H1 (cell line): ENCODE results near the gene PPIF. TPM values are rescaled to one million over a fixed set of nuclear protein-coding genes. Genes with fewer than 3 reads are reported as not detected.

Experiments
- CTCF ChIA-PET: fragments of 300-600 bp; sonication (Branson Sonifier 250); formaldehyde crosslinking; loops from one replicate; lab custom pipeline; 2021; ENCODE audit not compliant: partially characterized antibody; lab: Charles Lee
- POLR2A ChIA-PET: fragments of 300-600 bp; sonication (Branson Sonifier 250); formaldehyde crosslinking; loops from one replicate; lab custom pipeline; 2021; ENCODE audit warnings: inconsistent platforms; ENCODE audit not compliant: partially characterized antibody; lab: Charles Lee
- DNase-seq, 2 experiments: peaks; one replicate each; pipeline versions ENCODE4 v3.0.0 to v3.0.0-alpha.2; 2010 to 2022; ENCODE audit warnings: low spot score in 2 of 2, low read depth in 1 of 2, mixed read lengths in 1 of 2
- FAIRE-seq: peaks from 2 replicates; lab custom pipeline; 2011; peaks lifted over from hg19 to GRCh38; lab: Jason Lieb, UNC
- H2AFZ ChIP-seq: 2 replicates; pipeline ENCODE4 v1.8.1; 2012; ENCODE audit warnings: low read length, inconsistent platforms
- H2AK5ac ChIP-seq: 2 replicates; pipeline ENCODE4 v1.6.1; 2013; ENCODE audit warnings: low read depth, low read length
- H2BK120ac ChIP-seq: replicated peaks from 2 replicates; pipeline ENCODE3; 2013; ENCODE audit warnings: low read depth, low read length, inconsistent platforms
- H2BK12ac ChIP-seq: 2 replicates; pipeline ENCODE4 v1.6.1; 2013; ENCODE audit warnings: low read depth, low read length
- H2BK15ac ChIP-seq: 2 replicates; pipeline ENCODE4 v1.6.1; 2013; ENCODE audit warnings: low read length
- H2BK20ac ChIP-seq: 2 replicates; pipeline ENCODE4 v1.6.1; 2013; ENCODE audit warnings: low read length
- H2BK5ac ChIP-seq: 2 replicates; pipeline ENCODE4 v1.6.1; 2013; ENCODE audit warnings: low read depth, low read length
- H3K14ac ChIP-seq: 2 replicates; pipeline ENCODE4 v1.6.1; 2013; ENCODE audit warnings: inconsistent platforms; ENCODE audit not compliant: insufficient read length
- H3K18ac ChIP-seq: 2 replicates; pipeline ENCODE4 v1.6.1; 2013; ENCODE audit warnings: low read length; ENCODE audit errors: extremely low read depth
- H3K23ac ChIP-seq: 2 replicates; pipeline ENCODE4 v1.6.1; 2013; ENCODE audit warnings: inconsistent platforms; ENCODE audit not compliant: insufficient read length
- H3K23me2 ChIP-seq: 2 replicates; pipeline ENCODE4 v1.6.1; 2013; ENCODE audit warnings: low read depth, low read length
- H3K27ac ChIP-seq: 2 replicates; pipeline ENCODE4 v1.6.1; 2011; ENCODE audit warnings: low read depth, low read length, inconsistent platforms
- H3K27me3 ChIP-seq, 4 experiments: replicated peaks in 1 of 4; 1 replicate in 1 of 4; 2 replicates in 3 of 4; pipeline versions ENCODE4 v1.6.1 to v1.8.1; 2011 to 2013; ENCODE audit warnings: low read length in 3 of 4, mild to moderate bottlenecking in 3 of 4, inconsistent platforms in 2 of 4, mixed read lengths in 2 of 4, moderate library complexity in 1 of 4; ENCODE audit not compliant: control insufficient read depth in 3 of 4, insufficient read depth in 3 of 4; ENCODE audit errors: extremely low read depth in 1 of 4
- H3K36me3 ChIP-seq, 4 experiments: 2 replicates each; pipeline versions ENCODE4 v1.6.1 to v1.8.1; 2011 to 2013; ENCODE audit warnings: mild to moderate bottlenecking in 4 of 4, low read length in 3 of 4, moderate library complexity in 2 of 4, control low read depth in 1 of 4, inconsistent platforms in 1 of 4; ENCODE audit not compliant: insufficient read depth in 4 of 4, control insufficient read depth in 2 of 4
- H3K4ac ChIP-seq: replicated peaks from 2 replicates; pipeline ENCODE3; 2013; ENCODE audit warnings: low read length, low read depth, mixed read lengths, inconsistent platforms; ENCODE audit not compliant: insufficient read length
- H3K4me1 ChIP-seq, 4 experiments: replicated peaks in 1 of 4; 1 replicate in 1 of 4; 2 replicates in 3 of 4; pipeline versions ENCODE4 v1.6.1 to v1.8.1; 2011 to 2013; ENCODE audit warnings: low read length in 3 of 4, inconsistent platforms in 2 of 4, mixed read lengths in 1 of 4; ENCODE audit not compliant: insufficient read depth in 4 of 4, control insufficient read depth in 3 of 4
- H3K4me2 ChIP-seq, 2 experiments: 2 replicates each; pipeline versions ENCODE4 v1.6.1 to v1.8.1; 2011 to 2013; ENCODE audit warnings: low read depth in 2 of 2, low read length in 2 of 2, control low read depth in 1 of 2, inconsistent platforms in 1 of 2, mild to moderate bottlenecking in 1 of 2; ENCODE audit not compliant: insufficient read depth in 1 of 2
- H3K4me3 ChIP-seq, 4 experiments: fragments of 200-600, 300-600 bp in 1 of 4; sonication (generic), shearing (Covaris generic), sonication (Bioruptor Twin) in 1 of 4; 2 replicates each; pipeline versions ENCODE4 v1.5.1 to v1.8.1; 2011 to 2016; ENCODE audit warnings: low read length in 4 of 4, low read depth in 3 of 4, control low read depth in 2 of 4, inconsistent platforms in 2 of 4, mild to moderate bottlenecking in 2 of 4, mixed read lengths in 1 of 4, moderate library complexity in 1 of 4; ENCODE audit not compliant: insufficient read depth in 2 of 4; ENCODE audit errors: extremely low read depth in 1 of 4
- H3K56ac ChIP-seq: replicated peaks from 2 replicates; pipeline ENCODE3; 2013; ENCODE audit warnings: low read depth, mild to moderate bottlenecking, mixed read lengths, low read length, inconsistent platforms; ENCODE audit not compliant: insufficient read length
- H3K79me1 ChIP-seq: 2 replicates; pipeline ENCODE4 v1.6.1; 2013; ENCODE audit warnings: low read depth, low read length, control low read depth
- H3K79me2 ChIP-seq, 2 experiments: 2 replicates each; pipeline versions ENCODE4 v1.6.1 to v1.8.1; 2012 to 2013; ENCODE audit warnings: low read length in 2 of 2, mild to moderate bottlenecking in 2 of 2, inconsistent platforms in 1 of 2; ENCODE audit not compliant: insufficient read depth in 2 of 2, control insufficient read depth in 1 of 2
- H3K9ac ChIP-seq, 4 experiments: replicated peaks in 1 of 4; 1 replicate in 1 of 4; 2 replicates in 3 of 4; pipeline versions ENCODE4 v1.6.1 to v1.8.1; 2011 to 2013; ENCODE audit warnings: low read depth in 3 of 4, low read length in 3 of 4, control low read depth in 2 of 4, mild to moderate bottlenecking in 2 of 4, moderate library complexity in 2 of 4, inconsistent platforms in 1 of 4; ENCODE audit errors: extremely low read depth in 1 of 4
- H3K9me3 ChIP-seq, 2 experiments: 2 replicates each; pipeline versions ENCODE4 v1.6.1 to v1.8.1; 2012 to 2013; ENCODE audit warnings: mild to moderate bottlenecking in 2 of 2, moderate library complexity in 2 of 2, control low read depth in 1 of 2, inconsistent platforms in 1 of 2, low read depth in 1 of 2, low read length in 1 of 2, mixed read lengths in 1 of 2; ENCODE audit not compliant: insufficient read depth in 2 of 2
- H4K20me1 ChIP-seq, 2 experiments: replicated peaks in 1 of 2; 2 replicates each; pipeline versions ENCODE3 to v1.8.1; 2011 to 2013; ENCODE audit warnings: inconsistent platforms in 2 of 2, low read length in 2 of 2, mild to moderate bottlenecking in 1 of 2; ENCODE audit not compliant: insufficient read depth in 2 of 2, control insufficient read depth in 1 of 2
- H4K5ac ChIP-seq: 2 replicates; pipeline ENCODE4 v1.6.1; 2013; ENCODE audit warnings: low read length, low read depth, mixed read lengths, inconsistent platforms; ENCODE audit not compliant: insufficient read length
- H4K8ac ChIP-seq: 2 replicates; pipeline ENCODE4 v1.8.0; 2013; ENCODE audit warnings: mild to moderate bottlenecking, moderate library complexity, low read length, inconsistent platforms; ENCODE audit not compliant: insufficient read depth; ENCODE audit errors: extremely low read depth
- H4K91ac ChIP-seq: replicated peaks from 2 replicates; pipeline ENCODE3; 2013; ENCODE audit warnings: low read length, mixed read lengths, inconsistent platforms; ENCODE audit not compliant: insufficient read length
- CEBPB ChIP-seq: IDR thresholded peaks from 2 replicates; pipeline ENCODE4 v1.6.1; 2012; ENCODE audit warnings: low read depth, low read length
- SP2 ChIP-seq: IDR thresholded peaks from 2 replicates; pipeline ENCODE4 v1.6.1; 2012; ENCODE audit warnings: mild to moderate bottlenecking, low read length, inconsistent platforms
- WGBS, 2 experiments: shearing (Covaris generic) in 1 of 2; methylation state at CpG; one replicate each; pipeline versions ENCODE4 v1.1.6 to v1.1.7; 2013 to 2015; ENCODE audit warnings: low lambda C conversion rate in 2 of 2, mixed read lengths in 2 of 2, inconsistent platforms in 1 of 2, low coverage in 1 of 2, missing lambda C conversion rate in 1 of 2; ENCODE audit not compliant: insufficient replicate concordance in 2 of 2, insufficient coverage in 1 of 2, insufficient read length in 1 of 2; ENCODE audit errors: extremely low coverage in 1 of 2, missing lambda C conversion rate in 1 of 2; 5-methylcytosine and 5-hydroxymethylcytosine counted together
- polyA plus RNA-seq, 7 experiments: library from polyadenylated mRNA; depleted of rRNA in 3 of 7; stranded (reverse) in 5 of 7; unstranded in 2 of 7; fragments of >200 nt in 5 of 7; fragments of 200-250 nt in 2 of 7; gene quantifications; 1 replicate in 5 of 7; 2 replicates in 1 of 7; 4 replicates in 1 of 7; pipeline versions ENCODE4 v1.2.1 to v1.2.3, GENCODE V29; 2011 to 2013; ENCODE audit warnings: missing spikeins in 2 of 7, mixed read lengths in 2 of 7
- total RNA-seq: library from RNA; stranded (reverse); fragmentation: NEBNext Ultra II Directional; extraction: Animal tissue kit (Norgen Biotek cat#: 25700); gene quantifications from 2 replicates; pipeline ENCODE4 v1.2.1, GENCODE V29; 2021

PPIF gene
- total and polyA plus RNA-seq, 2 of the 8 experiments (the other 6 are each of a cell fraction or from before 2014, with no cell fraction given), result 70.2 to 77.6 TPM

DNA sequence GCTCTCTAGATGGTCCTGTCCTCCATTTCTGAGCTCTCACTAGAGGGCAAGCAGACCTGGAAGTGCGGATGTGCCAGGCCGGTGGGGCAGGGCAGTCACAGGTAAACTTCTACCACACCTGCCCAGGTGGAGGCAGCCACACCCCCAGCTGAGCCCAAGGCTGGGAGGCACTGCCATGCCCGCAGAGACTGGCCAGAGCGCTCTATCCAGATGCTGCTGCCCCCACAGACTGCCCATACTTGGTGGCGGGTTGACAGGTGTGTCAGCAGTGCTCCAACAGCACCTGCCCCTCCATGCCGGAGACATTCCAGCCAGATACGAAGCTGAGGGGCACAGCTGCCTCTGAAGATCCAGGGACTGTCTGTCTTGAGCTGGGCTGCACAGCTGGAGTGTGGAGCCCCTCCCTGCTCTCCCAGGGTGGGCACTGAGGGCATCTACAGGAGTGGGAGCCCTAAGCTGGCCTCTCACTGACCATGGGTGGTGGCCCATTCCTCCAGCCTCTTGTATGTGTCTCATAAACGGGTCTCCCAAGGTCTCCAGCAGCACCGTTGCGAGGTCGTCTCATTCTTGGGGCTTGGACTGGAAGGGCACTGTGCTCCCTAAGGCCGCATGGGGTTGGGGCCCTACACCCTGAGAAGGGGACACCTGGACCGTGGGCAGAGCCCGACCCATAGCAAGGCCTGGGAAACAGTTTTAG is 38.2 kb upstream of the PPIF start:
- no peak overlapping the region for H3K4me2 ChIP-seq
- H3K9ac ChIP-seq, result no peak overlapping the region
- ChIA-PET POLR2A (no interaction called here), CTCF (interaction anchor here (0.6 to 1.2 kb wide), 2 partner anchors 17 to 651 kb away, joined by 3 read pairs; no protein-coding TSS in a partner anchor)
- no peak overlapping the region for H4K91ac ChIP-seq
- FAIRE-seq (no peak), DNase-seq (no peak)
- H2BK15ac ChIP-seq, result no peak overlapping the region
- H3K36me3 ChIP-seq, result peaks cover 6 to 49% (median 17%) of the 10 kb centered on the region in 4 experiments; a peak in 5 of 8 replicates
- H3K4me1 ChIP-seq, result peaks cover 0 to 2% (median 0%) of the 10 kb centered on the region in 4 experiments; a peak in 1 of 7 replicates
- H3K23me2 ChIP-seq, result no peaks in the 10 kb centered on the region; the same call in 1 of the 2 replicates
- WGBS, 2 experiments, result 88% methylated on average over 14 of the region's 14 CpGs; no CpG with 5 or more reads in 1 of the 2 experiments
- H3K4me3 ChIP-seq, result no peak overlapping the region
- H4K5ac ChIP-seq, result no peak overlapping the region
- no peak overlapping the region for H2BK5ac ChIP-seq
- H2BK12ac ChIP-seq, result no peak overlapping the region
- no peak for TF ChIP-seq CEBPB
- TF ChIP-seq SP2, result no peak
- no peaks in the 10 kb centered on the region for H3K79me1 ChIP-seq
- no peak overlapping the region for H2AFZ ChIP-seq
- H4K20me1 ChIP-seq, result peaks cover 6 to 9% of the 10 kb centered on the region in 2 experiments
- H4K8ac ChIP-seq, result no peak overlapping the region
- H3K9me3 ChIP-seq, result no peaks in the 10 kb centered on the region
- no peak overlapping the region for H3K18ac ChIP-seq
- no peak overlapping the region for H3K4ac ChIP-seq
- no peak overlapping the region for H3K27ac ChIP-seq
- H2BK20ac ChIP-seq, result no peak overlapping the region
- no peak overlapping the region for H3K56ac ChIP-seq
- H3K23ac ChIP-seq, result no peak overlapping the region
- no peaks in the 10 kb centered on the region for H3K27me3 ChIP-seq
- H2AK5ac ChIP-seq, result no peak overlapping the region
- H3K14ac ChIP-seq, result no peak overlapping the region
- no peak overlapping the region for H2BK120ac ChIP-seq
- no peaks in the 10 kb centered on the region for H3K79me2 ChIP-seq
